ENCODE results near the gene PLOD1. TPM values are rescaled to one million over a fixed set of nuclear protein-coding genes. Genes with fewer than 3 reads are reported as not detected.

Gene PLOD1
- total RNA-seq, 2 donors from 2014 or later, result 73.6 to 80.2 TPM

- Histone ChIP-seq H3K4me3 (no peak overlapping the region), H3K27ac (no peak overlapping the region), H3K4me1 (replicated peaks) (no peaks in the 10 kb centered on the region), H3K27me3 (replicated peaks; ENCODE audit: insufficient read depth) (no peaks in the 10 kb centered on the region), H3K36me3 (peaks cover 3 to 8% of the 10 kb centered on the region in 2 donors), H3K9me3 (no peaks in the 10 kb centered on the region)
- intact Hi-C loops (cut with DNase I), result loop anchor here (10.0 kb wide), 1 partner anchor 110 kb away; no protein-coding TSS in a partner anchor
- WGBS, result 76% methylated on average over 16 of the region's 16 CpGs
- DNase-seq (ENCODE audit: low spot score), result no peak
- TF ChIP-seq POLR2AphosphoS5 (IDR thresholded peaks at IDR 0.05) (no peak), POLR2A (IDR thresholded peaks at IDR 0.05) (no peak), CTCF (IDR thresholded peaks at IDR 0.05) (no peak)
Observed at GRCh38 chr1:12014141-12014991, 79.8 kb downstream of the PLOD1 start.

- Histone ChIP-seq H3K27me3 (replicated peaks; ENCODE audit: insufficient read depth) (no peaks in the 10 kb centered on the region), H3K27ac (no peak overlapping the region), H3K4me3 (no peak overlapping the region), H3K4me1 (replicated peaks) (no peaks in the 10 kb centered on the region), H3K9me3 (no peaks in the 10 kb centered on the region), H3K36me3 (peaks cover 2 to 8% of the 10 kb centered on the region in 2 donors)
- WGBS, result 95% methylated on average over 10 of the region's 10 CpGs
- DNase-seq (ENCODE audit: low spot score), result no peak
- TF ChIP-seq CTCF (IDR thresholded peaks at IDR 0.05) (no peak), POLR2AphosphoS5 (IDR thresholded peaks at IDR 0.05) (no peak), POLR2A (IDR thresholded peaks at IDR 0.05) (no peak)
- intact Hi-C loops (cut with DNase I), result loop anchor here (10.0 kb wide), 1 partner anchor 110 kb away; no protein-coding TSS in a partner anchor
Observed at GRCh38 chr1:12015001-12015491, 80.5 kb downstream of the PLOD1 start.

DNA sequence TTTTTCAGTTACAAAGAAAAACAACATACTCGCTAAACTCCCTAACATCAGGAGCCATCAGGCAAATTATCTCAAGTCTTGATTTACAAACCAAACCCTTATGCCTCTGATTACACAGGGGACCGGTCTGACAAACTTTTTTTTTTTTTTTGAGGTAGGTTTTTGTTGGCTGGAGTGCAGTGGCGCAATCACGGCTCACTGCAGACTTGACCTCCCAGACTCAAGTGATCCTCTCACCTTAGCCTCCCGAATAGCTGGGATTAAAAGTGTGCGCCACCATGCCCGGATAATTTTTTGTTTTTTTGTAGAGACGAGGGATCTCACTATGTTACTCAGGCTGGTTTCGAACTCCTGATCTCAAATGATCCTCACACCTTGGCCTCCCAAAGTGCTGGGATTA is 81.0 kb downstream of the PLOD1 start:
- H3K4me3 ChIP-seq, result no peak overlapping the region
- no peaks in the 10 kb centered on the region for H3K9me3 ChIP-seq
- H3K27me3 ChIP-seq (replicated peaks; ENCODE audit: insufficient read depth), result no peaks in the 10 kb centered on the region
- DNase-seq (ENCODE audit: low spot score), result no peak
- intact Hi-C loops (cut with DNase I), result loop anchor here (10.0 kb wide), 1 partner anchor 111 kb away; no protein-coding TSS in a partner anchor
- 86% methylated on average over 9 of the region's 9 CpGs for WGBS
- no peak overlapping the region for H3K27ac ChIP-seq
- H3K4me1 ChIP-seq (replicated peaks), result no peaks in the 10 kb centered on the region
- TF ChIP-seq POLR2A (IDR thresholded peaks at IDR 0.05) (no peak), POLR2AphosphoS5 (IDR thresholded peaks at IDR 0.05) (no peak), CTCF (IDR thresholded peaks at IDR 0.05) (no peak)
- H3K36me3 ChIP-seq, result peaks cover 0 to 8% of the 10 kb centered on the region in 2 donors

- H3K36me3 ChIP-seq, result peaks cover 0 to 8% of the 10 kb centered on the region in 2 donors
- intact Hi-C loops (cut with DNase I), result loop anchor here (10.0 kb wide), 1 partner anchor 111 kb away; no protein-coding TSS in a partner anchor
- DNase-seq (ENCODE audit: low spot score), result no peak
- H3K4me3 ChIP-seq, result no peak overlapping the region
- TF ChIP-seq POLR2AphosphoS5 (IDR thresholded peaks at IDR 0.05), result no peak
- no peak for TF ChIP-seq POLR2A (IDR thresholded peaks at IDR 0.05)
- TF ChIP-seq CTCF (IDR thresholded peaks at IDR 0.05), result no peak
- no peak overlapping the region for H3K27ac ChIP-seq
- WGBS, result 83% methylated on average over 3 of the region's 3 CpGs
- no peaks in the 10 kb centered on the region for H3K27me3 ChIP-seq (replicated peaks; ENCODE audit: insufficient read depth)
- no peaks in the 10 kb centered on the region for H3K4me1 ChIP-seq (replicated peaks)
- H3K9me3 ChIP-seq, result no peaks in the 10 kb centered on the region
Observed at GRCh38 chr1:12016182-12016581, 81.7 kb downstream of the PLOD1 start.
